Stimulated activated CD4-positive, alpha-beta T cell treated with anti-CD3 and anti-CD28 coated beads, Interleukin-15, amount 100 ng/mL, for 1 hour (primary cell): ENCODE results near the gene ADAP2.
"Not testable (repeated sequence)": the region's sequence is repeated elsewhere in the genome, so short reads cannot be mapped to it uniquely, and the experiment has no call there.

ENCODE experiments used
- DNase-seq, 2 donors: peaks; one replicate each; pipeline ENCODE4 v3.0.0-alpha.2; 2020; ENCODE audit warnings: low read depth in 1 of 2, low spot score in 1 of 2

The ADAP2 gene

DNA sequence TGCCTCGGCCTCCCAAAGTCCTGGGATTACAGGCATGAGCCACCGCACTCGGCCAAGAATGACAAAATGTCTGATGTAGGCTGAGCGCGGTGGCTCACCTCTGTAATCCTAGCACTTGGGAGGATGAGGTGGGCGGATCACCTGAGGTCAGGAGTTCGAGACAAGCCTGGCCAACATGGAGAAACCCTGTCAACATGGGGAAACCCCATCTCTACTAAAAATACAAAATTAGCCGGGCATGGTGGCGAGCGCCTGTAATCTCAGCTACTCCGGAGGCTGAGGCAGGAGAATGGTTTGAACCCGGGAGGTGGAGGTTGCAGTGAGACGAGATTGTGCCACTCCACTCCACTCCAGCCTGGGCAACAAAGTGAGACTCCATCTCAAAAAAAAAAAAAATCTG lies 46.2 kb downstream of the ADAP2 start:
- not testable (repeated sequence) for DNase-seq

DNA sequence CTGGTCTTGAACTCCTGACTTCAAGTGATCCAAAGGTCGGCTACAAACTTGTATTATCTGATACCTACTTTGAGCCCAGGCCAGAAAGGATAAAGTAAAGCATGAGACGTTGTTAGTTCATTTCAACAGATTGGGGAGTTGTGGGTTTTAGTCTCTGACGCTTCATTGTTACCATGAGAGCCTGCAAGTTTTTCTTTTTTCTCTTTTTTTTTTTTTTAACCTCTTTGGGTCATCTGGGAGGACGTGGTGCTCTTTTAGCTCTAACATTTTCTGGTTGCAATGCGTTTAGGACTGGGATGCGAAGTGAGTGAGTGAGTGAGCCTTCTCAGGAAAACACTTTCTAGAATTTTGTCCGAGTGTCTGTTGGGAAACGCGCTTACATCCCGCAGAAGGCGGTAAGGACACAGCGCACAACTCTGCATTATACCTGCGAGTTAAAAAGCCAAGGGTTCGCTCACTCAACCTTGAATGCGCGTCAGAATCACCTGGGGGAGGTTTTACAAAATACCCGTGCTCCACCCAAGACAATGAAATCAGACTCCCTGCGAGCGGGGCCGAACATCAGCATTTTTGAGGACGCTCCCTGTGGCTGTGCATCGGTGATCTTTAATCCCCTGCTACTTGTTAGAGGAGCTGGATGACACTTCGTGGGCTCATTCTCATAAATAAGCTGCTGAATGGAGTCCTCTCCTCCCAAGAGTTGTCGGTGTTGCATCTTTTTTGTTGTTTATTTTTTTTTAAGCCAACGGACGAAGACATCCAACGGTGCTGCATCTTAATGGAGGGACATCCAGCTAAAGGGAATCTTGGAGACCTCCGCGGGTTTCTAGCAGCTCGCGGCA lies 48.5 kb downstream of the ADAP2 start:
- DNase-seq: no peak

DNA sequence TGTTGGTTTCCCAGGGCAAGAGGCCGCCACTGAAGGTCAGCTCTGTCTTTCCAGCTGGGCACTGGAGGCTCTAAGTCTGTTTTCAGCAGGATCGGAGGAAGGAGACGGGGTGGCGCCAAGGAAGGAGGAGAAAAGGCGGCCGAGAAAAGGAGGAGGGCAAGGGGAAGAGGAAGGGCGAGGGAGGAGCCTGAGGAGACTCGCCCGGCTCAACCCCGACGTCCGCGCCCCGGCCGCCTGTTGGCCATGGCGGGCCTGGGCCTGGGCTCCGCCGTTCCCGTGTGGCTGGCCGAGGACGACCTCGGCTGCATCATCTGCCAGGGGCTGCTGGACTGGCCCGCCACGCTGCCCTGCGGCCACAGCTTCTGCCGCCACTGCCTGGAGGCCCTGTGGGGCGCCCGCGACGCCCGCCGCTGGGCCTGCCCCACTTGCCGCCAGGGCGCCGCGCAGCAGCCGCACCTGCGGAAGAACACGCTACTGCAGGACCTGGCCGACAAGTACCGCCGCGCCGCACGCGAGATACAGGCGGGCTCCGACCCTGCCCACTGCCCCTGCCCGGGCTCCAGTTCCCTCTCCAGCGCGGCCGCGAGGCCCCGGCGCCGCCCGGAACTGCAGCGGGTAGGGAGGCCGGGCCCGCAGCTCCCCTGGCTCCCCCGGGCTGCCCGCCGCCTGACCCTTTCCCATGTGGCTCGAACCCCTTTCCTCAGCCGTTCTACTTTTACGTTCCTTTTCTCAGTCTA lies 49.3 kb downstream of the ADAP2 start, which contains the start of gene RNF135:
Gene RNF135, plus strand, starts transcription at position 209 of the 737 bp plus-strand sequence. Its CDS starts 35 bp downstream, at position 244.
- DNase-seq: peak; percentile 9 to 39

DNA sequence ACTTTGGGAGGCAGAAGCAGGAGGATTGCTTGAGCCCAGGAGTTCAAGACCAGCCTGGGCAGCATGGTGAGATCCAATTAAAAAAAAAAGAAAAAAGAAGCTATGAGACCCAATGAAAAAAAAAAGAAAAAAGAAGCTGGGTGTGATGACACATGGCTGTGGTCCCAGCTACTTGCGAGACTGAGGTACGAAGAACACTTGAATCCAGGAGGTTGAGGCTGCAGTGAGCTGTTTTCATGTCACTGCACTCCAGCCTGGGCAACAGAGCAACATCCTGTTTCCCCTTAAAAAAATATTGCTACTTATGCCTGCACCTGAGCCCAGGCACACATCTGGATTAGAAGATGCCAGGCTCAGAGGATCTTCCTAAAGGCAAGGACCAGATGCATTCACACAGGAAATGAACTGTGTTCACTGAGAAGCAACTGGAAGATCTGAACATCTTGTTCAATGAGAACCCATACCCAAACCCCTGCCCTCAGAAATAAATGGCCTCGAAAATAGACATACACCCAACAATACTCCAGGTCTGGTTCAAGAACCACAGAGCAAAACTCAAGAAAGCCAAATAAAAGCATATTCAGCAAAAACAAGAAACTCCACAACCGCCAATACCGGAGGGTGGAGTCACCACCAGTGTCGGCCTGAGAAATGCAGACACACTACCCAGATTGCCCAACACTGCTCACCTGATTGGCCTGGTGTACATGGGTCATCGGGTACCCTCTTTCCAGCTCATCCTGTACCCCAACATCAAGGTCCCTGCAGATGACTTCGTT lies 53.5 kb downstream of the ADAP2 start:
- DNase-seq: no peak

DNA sequence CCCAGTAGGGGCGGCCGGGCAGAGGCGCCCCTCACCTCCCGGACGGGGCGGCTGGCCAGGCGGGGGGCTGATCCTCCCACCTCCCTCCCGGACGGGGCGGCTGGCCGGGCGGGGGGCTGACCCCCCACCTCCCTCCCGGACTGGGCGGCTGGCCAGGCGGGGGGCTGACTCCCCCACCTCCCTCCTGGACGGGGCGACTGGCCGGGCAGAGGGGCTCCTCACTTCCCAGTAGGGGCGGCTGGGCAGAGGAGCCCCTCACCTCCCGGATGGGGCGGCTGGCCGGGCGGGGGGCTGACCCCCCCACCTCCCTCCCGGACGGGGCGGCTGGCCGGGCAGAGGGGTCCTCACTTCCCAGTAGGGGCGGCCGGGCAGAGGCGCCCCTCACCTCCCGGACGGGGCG lies 58.2 kb downstream of the ADAP2 start:
- not testable (repeated sequence) for DNase-seq

DNA sequence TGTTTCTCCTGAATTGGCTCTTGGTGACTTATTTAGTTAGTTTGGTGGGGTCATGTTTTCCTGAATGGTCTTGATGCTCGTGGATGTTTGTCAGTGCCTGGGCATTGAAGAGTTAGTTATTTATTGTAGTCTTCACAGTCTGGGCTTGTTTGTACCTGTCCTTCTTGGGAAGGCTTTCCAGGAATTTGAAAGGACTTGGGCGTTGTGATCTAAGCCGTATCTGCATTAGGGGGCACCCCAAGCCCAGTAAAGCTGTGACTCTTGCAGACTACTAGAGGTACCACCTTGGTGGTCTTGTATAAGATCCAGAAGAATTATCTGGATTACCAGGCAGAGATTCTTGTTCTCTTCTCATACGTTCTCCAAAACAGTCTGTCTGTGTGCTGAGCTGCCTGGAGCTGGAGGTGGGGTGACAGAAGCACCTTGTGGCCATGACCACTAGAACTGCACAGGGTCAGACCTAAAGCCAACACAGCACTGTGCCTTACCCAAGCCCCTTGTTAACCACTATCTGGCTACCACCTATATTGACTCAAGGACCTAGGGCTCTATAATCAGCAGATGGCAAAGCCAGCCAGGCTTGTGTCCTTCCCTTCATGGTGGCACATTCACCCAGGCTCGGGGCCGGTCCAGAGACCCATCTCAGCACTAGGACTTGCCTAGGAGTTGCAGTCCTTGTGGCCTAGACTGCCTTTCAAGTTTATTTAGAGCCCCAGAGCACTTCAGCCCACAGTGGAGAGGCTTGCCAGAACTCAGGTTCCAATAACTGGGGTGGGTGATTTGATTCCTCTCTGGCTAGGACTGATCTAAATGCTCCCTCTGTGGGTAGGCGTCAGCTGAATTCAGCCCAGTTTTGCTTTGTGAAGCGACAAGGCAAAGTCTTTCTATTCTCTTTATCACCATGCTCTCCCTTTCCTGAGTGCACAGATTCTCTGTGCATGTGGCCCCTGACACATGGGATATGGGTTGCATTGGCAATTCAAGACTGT lies 60.1 kb downstream of the ADAP2 start:
- DNase-seq: no peak

DNA sequence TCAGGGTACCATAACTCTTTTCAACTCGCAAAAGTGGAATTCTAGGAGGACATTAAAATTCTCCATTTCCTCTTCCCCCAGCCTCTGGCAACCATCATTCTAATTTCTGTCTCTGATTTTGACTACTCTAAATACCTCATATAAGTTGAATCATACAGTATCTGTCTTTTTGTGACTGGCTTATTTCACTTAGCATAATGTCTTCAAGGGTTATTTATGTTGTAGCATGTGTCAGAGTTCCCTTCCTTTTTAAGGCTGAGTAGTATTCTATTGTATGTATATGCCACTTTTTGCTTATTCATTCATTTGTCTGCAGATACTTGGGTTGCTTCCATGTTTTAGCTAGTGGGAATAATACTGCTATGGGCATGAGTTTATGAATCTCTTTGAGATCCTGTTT lies 61.1 kb downstream of the ADAP2 start:
- no peak for DNase-seq

DNA sequence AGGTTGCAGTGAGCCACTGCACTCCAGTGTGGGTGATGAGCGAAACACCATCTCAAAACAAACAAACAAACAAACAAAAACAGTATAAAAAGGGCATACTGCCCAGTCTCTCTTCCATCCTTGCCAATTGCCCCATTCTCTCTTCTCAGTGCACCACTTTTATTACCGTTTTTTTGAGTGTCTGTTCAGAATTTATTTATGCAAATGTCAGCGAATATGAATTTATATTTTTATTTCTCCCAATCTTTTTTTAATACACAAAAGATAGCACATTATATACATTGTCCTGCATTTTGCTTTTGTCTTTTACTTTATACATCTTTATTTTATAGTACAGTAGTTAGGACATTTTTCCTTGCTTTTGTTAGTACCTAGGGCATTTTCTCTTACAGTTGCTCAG lies 68.7 kb downstream of the ADAP2 start:
- DNase-seq: no peak

DNA sequence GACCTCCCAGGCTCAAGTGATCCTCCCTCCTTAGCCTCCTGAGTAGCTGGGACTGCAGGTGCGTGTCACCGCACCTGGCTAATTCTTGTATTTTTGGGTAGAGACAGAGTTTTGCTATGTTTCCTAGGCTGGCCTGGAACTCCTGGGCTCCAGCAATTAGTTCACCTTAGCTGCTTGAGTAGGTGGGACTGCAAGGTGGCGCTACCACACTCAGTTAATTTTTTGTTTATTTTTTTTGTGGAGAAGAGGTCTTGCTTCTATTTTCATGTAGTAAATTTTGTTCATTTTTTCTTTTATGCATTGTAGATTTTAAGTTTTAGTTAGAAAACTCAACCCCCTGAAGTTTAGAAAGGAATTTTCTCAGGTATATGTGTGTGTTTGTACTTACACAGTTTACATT lies 70.8 kb downstream of the ADAP2 start:
- no peak for DNase-seq

DNA sequence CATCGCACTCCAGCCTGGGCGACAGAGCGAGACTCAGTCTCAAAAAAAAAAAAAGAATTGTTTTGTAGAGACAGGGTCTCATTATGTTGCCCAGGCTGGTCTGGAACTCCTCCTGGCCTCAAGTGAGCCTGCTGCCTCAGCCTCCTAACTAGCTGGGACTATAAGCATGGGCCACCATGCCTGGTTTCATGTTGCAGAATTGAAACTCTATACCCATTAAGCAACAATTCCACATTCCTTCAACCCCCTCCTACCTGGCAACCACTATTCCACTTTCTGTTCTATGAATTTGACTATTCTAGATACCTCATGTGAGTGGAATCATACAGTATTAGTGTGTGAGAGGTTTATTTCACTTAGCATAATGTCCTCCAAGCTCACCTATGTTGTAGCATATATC lies 73.6 kb downstream of the ADAP2 start:
- no peak for DNase-seq

DNA sequence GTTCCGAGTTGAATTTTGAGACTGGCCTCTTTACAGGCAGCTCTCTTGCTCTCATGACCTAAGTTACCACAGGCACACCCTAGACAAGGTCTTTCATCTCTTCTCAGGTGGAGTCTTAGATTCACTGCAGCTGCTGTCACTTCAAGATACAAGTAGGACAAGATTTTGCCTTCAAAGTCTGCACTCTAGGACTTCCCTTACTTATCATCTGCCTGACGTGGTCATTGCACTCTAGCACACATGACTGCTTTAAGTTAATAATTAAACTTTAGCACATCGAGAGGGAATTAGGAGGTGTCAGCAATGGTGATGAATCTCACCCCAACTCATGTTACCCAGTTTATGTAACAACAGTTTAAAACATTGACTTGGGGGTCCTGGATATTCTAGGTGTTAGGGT lies 74.7 kb downstream of the ADAP2 start:
- DNase-seq: no peak

DNA sequence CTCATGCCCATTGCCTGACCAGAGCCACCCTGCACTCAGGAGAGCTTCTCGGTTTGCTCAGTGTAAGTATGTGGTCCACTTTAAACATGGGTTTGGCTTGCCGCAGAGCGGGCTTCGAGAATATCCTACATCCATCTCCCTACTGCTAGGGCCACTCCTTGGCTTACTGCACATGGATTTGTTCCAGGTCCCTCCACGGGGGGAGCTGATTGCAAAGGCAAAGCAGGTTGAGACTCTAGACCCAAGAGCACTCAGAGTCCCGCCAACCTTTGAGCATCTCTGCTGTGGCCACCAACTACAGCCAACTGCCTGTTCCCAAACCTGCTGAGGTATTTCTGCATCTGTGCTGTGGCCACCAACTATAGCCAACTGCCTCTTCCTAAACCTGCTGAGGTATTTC lies 75.5 kb downstream of the ADAP2 start:
- DNase-seq: no peak

DNA sequence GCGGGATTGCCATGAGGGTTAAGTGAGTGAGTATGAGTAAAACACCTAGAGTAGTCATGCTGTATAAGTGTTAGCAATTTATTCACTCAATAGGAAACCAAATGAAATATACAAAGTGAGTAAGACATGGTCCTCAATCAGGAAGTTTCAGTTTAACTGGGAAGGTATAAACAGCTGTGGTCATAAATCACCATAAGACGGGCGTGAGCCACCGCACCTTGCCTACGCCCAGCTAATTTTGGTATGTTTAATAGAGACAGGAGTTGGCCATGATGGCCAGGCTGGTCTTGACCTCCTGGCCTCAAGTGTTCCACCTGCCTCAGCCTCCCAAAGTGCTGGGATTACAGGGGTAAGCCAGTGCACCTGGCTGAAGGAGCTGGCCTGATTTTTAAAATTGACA lies 76.1 kb downstream of the ADAP2 start:
- DNase-seq: no peak

DNA sequence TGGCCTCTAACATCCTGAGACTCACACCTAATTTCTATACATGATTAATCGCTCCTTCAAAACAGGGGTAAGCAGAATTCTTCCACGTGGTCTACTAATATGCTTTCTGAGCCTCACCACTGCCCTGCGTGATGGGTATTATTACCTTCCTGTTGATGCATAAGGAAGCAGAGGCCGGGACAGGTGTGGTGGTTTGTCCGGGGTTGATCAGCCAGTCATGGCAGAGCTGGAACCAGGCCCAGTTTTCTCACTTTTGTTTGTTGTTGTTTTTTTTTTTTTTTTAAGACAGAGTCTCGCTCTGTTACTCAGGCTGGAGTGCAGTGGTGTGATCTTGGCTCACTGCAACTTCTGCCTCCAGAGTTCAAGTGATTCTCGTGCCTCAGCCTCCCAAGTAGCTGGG lies 80.3 kb downstream of the ADAP2 start:
- DNase-seq: no peak

DNA sequence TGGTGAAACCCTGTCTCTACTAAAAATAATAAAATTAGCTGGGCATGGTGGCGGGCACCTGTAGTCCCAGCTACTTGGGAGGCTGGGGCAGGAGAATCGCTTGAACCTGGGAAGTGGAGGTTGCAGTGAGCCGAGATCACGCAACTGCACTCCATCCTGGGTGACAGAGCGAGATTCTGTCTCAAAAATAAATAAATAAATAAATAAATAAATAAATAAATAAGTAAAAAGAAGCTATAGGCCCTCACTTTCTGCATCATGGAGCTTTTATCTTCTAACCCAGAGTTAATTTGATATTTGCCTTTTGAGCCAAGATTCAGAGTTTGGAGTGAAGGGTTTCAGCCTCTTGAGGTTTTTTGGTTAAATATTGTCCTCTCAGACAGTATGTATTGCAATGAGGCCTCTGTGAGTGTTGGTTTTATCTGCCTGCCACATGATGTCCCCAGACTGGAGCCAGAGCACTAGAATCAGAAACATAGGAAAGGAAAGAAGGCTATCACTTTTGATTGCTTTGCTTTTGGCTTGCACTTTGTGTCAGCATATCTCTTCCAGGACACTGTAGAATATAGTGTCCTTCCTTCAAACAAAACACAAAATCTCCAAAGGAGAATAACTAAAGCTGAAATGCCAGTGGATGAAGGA lies 81.6 kb downstream of the ADAP2 start:
- DNase-seq: no peak

DNA sequence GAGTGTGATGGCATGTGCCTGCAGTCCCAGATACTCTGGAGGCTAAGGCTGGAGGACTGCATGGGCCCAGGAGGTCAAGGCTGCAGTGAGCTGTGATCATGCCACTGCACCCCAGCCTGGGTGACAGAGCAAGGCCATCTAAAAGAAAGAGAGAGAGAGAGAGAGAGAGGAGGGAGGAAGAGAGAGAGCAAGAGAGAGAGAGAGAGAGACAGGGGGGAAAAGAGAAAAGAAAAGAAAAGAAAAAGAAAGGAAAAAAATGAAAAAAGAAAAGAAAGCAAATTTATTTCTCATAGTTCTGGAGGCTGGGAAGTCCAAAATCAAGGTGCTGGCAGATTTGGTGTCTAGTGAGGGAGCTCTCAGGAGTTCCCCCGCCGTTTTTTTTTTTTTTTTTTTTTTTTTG lies 82.4 kb downstream of the ADAP2 start:
- DNase-seq: no peak

DNA sequence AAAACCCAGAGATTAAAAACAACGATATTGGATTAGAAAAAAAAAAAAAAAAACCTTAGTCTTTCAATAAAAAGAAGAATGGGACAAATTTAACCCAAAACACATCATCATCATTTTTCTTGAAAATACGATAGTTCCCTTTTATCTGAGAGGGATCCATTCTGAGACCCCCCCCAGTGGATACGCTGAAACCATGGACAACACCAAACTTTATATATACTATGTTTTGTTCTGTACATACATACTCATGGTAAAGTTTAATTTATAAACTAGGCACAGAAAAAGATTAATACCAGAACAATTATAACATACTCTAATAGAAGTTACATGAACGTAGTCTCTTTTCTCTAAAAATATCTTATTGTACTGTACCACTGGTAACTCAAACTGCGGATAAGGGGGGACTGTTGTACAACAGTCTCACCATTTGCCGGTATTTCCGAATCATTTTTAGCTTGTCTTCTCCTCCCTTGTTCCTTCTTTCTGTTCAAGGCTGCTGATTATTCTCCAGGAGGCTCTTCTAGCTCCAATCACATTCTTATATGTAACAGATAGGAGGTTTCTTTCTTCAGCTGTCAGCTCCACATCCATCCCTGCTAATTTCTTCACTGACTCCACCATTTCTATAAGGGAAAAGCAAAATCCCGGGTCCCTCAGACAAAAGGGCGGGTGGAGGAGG lies 86.1 kb downstream of the ADAP2 start:
- no peak for DNase-seq

DNA sequence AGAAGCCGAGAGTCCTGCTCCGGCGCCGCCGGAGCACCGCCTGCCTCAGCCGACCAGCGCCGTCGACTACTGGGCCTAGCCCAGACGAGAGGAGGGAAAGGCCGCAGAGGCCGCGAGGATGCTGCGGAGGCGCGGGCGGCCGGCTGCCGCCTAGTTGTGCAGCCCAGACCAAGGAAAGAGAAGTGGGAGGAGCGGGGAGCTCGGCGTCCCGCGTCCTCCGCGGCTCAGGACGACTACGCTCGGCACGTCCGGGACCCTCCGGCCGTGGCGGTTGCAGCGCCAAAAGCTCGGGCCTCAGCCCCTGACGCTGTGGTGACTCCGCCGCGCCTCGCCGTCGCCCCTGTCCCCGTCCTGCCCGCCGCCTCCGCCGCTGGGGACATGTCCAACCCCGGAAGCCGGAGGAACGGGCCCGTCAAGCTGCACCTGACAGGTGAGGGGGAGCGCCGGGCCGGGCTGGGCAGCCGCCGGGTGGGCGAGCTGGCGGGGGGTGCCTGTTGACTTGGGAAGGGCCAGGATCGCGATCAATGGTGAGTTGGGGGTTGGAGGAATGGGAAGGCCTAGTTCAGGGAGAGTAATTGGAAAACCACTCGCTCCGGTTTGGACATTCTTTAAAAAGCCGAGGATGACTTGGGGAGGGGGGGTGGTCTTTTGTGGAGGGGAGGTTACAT lies 86.8 kb downstream of the ADAP2 start:
- DNase-seq: peak; percentile 19 to 37
